Measurements from ENCODE around the gene CIPC. TPM values are rescaled to one million over a fixed set of nuclear protein-coding genes. Genes with fewer than 3 reads are reported as not detected.

The CIPC gene
- total RNA-seq, 4 donors from 2014 or later = 48.6 to 63.3 (median 54.6) TPM

- TF ChIP-seq CTCF (IDR thresholded peaks at IDR 0.05; ENCODE audit: low read depth) = no peak
These were observed 48.1 kb downstream of the CIPC start for GRCh38 chr14:77145975-77146740.

- TF ChIP-seq CTCF (IDR thresholded peaks at IDR 0.05; ENCODE audit: low read depth) = no peak
These were observed 50.6 kb downstream of the CIPC start for GRCh38 chr14:77148510-77149231.

DNA sequence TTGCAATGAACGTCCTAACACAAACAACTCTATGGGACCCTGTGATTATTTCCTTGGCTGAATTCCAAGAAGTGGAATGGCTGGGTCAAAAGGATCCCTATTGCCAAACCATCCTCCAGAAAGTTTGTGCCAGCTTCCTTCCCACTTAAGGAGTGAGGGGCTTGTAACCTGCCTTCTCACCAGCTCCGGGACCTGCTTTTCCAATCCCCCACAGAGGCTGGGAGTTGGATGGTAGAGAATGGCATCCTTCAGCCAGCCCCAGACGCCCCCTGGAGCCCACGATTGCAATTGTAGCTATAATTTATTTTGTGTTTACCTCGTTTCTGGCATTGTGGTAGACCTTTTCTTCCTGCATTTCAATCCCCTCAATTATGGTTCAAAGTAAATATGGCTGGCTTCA lies 53.2 kb downstream of the CIPC start:
- no peak for TF ChIP-seq CTCF (IDR thresholded peaks at IDR 0.05; ENCODE audit: low read depth)

GRCh38 chr14:77151918-77152588 lies 54.0 kb downstream of the CIPC start:
- no peak for TF ChIP-seq CTCF (IDR thresholded peaks at IDR 0.05; ENCODE audit: low read depth)

- TF ChIP-seq CTCF (IDR thresholded peaks at IDR 0.05; ENCODE audit: low read depth) = no peak
These were observed 55.7 kb downstream of the CIPC start for GRCh38 chr14:77153802-77154201.

- no peak for TF ChIP-seq CTCF (IDR thresholded peaks at IDR 0.05; ENCODE audit: low read depth)
These were observed 56.4 kb downstream of the CIPC start for GRCh38 chr14:77154421-77154820.

GRCh38 chr14:77155083-77155482 lies 57.0 kb downstream of the CIPC start:
- no peak for TF ChIP-seq CTCF (IDR thresholded peaks at IDR 0.05; ENCODE audit: low read depth)
